ENCODE measurements around the gene VTI1B.

DNA sequence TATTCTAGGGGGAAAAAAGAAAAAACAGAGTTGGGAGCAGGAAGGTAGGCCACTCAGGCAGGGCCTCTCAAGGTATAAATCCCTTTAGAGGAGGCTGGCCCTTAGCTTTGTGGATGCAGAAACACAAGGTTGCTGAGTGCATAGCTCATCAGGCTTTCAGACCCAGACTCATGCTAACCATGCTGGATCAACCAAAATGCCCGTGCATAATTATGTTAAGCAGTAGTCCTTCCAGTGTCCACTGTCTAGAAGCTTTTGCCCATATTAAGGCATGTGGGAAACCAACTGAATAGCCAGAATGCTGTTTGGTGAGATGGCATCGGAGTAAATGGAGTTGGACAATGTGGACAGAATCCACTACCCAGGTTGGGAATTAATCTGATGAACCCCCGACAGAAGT is 35.8 kb downstream of the VTI1B start:
- TF ChIP-seq, protein P1, sequence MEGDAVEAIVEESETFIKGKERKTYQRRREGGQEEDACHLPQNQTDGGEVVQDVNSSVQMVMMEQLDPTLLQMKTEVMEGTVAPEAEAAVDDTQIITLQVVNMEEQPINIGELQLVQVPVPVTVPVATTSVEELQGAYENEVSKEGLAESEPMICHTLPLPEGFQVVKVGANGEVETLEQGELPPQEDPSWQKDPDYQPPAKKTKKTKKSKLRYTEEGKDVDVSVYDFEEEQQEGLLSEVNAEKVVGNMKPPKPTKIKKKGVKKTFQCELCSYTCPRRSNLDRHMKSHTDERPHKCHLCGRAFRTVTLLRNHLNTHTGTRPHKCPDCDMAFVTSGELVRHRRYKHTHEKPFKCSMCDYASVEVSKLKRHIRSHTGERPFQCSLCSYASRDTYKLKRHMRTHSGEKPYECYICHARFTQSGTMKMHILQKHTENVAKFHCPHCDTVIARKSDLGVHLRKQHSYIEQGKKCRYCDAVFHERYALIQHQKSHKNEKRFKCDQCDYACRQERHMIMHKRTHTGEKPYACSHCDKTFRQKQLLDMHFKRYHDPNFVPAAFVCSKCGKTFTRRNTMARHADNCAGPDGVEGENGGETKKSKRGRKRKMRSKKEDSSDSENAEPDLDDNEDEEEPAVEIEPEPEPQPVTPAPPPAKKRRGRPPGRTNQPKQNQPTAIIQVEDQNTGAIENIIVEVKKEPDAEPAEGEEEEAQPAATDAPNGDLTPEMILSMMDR (IDR thresholded peaks at IDR 0.05) = no peak
- TF ChIP-seq POLR2A (IDR thresholded peaks at IDR 0.05) = no peak
